ENCODE data around the gene STUM.

- TF ChIP-seq CTCF (IDR thresholded peaks at IDR 0.05): no peak
- no peak for TF ChIP-seq EZH2 (IDR thresholded peaks at IDR 0.05)
- no peak for TF ChIP-seq EZH2phosphoT487 (IDR thresholded peaks at IDR 0.05)
Measured at GRCh38 chr1:226638001-226638601, 89.5 kb downstream of the STUM start.

Measured in neural progenitor cell (in vitro differentiated cells).